ENCODE results near the gene CADM2. TPM values are rescaled to one million over a fixed set of nuclear protein-coding genes. Genes with fewer than 3 reads are reported as not detected.

Gene CADM2
- total and polyA plus RNA-seq, 2 experiments from 2014 or later: 13.3 to 47.5 TPM

DNA sequence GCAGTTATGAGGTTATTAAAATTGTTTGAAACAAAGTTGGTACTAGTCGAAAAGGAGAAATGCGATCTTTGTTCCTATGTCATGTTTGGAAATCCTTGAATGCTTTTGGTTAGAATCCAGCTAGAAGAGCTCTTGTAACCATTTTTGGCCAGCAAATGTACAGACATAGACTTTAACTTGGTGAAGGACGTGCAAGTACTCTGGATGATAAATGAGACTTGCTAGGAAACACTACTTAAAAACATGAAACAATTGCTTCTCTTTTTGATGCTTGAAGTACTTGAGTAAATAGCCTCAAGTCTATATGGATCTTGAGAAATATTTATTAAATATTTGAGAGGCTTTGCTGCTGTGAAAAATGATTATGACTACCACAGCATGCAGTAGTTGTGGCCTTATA, 95.8 kb downstream of the CADM2 start:
- Mint-ChIP-seq H3K36me3 (ENCODE audit: low read depth) (peaks cover 3% of the 10 kb centered on the region), H3K4me1 (peaks cover 30% of the 10 kb centered on the region; the same call in 2 of the 3 replicates), H3K27ac (no peak overlapping the region), H3K4me3 (no peak overlapping the region), H3K9me3 (peaks cover 2% of the 10 kb centered on the region; the same call in 2 of the 3 replicates), H3K27me3 (ENCODE audit: insufficient read depth, low read depth, poor library complexity) (peaks cover 2% of the 10 kb centered on the region)
- TF ChIP-seq POLR2AphosphoS5 (IDR thresholded peaks at IDR 0.05; ENCODE audit: low read depth) (no peak), EZH2 (IDR thresholded peaks at IDR 0.05; ENCODE audit: low read depth, unreplicated experiment) (no peak), ZNF331 (CRISPR knock-in tag; IDR thresholded peaks at IDR 0.05; ENCODE audit: low read depth) (no peak), ZNF114 (CRISPR knock-in tag; IDR thresholded peaks at IDR 0.05) (no peak)
- TF ChIP-seq, protein P1, sequence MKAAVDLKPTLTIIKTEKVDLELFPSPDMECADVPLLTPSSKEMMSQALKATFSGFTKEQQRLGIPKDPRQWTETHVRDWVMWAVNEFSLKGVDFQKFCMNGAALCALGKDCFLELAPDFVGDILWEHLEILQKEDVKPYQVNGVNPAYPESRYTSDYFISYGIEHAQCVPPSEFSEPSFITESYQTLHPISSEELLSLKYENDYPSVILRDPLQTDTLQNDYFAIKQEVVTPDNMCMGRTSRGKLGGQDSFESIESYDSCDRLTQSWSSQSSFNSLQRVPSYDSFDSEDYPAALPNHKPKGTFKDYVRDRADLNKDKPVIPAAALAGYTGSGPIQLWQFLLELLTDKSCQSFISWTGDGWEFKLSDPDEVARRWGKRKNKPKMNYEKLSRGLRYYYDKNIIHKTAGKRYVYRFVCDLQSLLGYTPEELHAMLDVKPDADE (IDR thresholded peaks at IDR 0.05): no peak
- no peaks in the 10 kb centered on the region for H3K27me3 ChIP-seq (ENCODE audit: insufficient read depth)
- H3K9me2 ChIP-seq (ENCODE audit: insufficient read depth): no peaks in the 10 kb centered on the region
- H3K36me3 ChIP-seq (ENCODE audit: insufficient read depth): no peaks in the 10 kb centered on the region
- H3K79me2 ChIP-seq (replicated peaks; ENCODE audit: insufficient read depth): no peaks in the 10 kb centered on the region
- H2AFZ ChIP-seq: no peak overlapping the region
- H3F3A ChIP-seq (replicated peaks; ENCODE audit: low read depth): no peaks in the 10 kb centered on the region
- no peak for DNase-seq (ENCODE audit: low spot score)
- no peak overlapping the region for H3K4me2 ChIP-seq
- H3K4me3 ChIP-seq: no peak overlapping the region
- H3K4me1 ChIP-seq (ENCODE audit: insufficient read depth): peaks cover 17% of the 10 kb centered on the region; the same call in 1 of the 2 replicates
- H4K20me1 ChIP-seq (replicated peaks; ENCODE audit: insufficient read depth): no peaks in the 10 kb centered on the region
- H3K27ac ChIP-seq (ENCODE audit: low read depth): no peak overlapping the region
- ATAC-seq: no peak

DNA sequence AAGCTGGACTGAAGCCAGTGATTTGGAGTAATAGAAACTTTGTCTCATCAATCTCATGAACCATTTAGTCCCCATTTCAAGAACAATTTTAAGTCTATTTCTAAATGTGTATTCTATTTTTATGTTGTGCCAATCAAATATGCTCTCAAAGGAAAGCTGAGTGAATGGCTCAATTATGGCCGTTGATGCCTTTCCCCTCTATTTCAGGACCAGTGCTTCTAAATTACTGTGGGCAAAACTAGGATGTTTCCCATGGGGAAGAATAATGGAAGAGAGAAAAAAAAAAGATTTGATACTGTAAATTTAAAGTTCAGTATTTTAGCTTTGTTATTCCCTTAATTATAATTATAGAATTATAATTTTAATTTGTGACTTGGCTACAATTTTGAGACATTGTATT, 110.1 kb downstream of the CADM2 start:
- H3K4me1 Mint-ChIP-seq: peaks cover 14% of the 10 kb centered on the region
- TF ChIP-seq, protein P2, sequence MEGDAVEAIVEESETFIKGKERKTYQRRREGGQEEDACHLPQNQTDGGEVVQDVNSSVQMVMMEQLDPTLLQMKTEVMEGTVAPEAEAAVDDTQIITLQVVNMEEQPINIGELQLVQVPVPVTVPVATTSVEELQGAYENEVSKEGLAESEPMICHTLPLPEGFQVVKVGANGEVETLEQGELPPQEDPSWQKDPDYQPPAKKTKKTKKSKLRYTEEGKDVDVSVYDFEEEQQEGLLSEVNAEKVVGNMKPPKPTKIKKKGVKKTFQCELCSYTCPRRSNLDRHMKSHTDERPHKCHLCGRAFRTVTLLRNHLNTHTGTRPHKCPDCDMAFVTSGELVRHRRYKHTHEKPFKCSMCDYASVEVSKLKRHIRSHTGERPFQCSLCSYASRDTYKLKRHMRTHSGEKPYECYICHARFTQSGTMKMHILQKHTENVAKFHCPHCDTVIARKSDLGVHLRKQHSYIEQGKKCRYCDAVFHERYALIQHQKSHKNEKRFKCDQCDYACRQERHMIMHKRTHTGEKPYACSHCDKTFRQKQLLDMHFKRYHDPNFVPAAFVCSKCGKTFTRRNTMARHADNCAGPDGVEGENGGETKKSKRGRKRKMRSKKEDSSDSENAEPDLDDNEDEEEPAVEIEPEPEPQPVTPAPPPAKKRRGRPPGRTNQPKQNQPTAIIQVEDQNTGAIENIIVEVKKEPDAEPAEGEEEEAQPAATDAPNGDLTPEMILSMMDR (conservative IDR thresholded peaks at IDR 0.05; ENCODE audit: low read depth in 2 of 2): no peak
- TF ChIP-seq EZH2 (IDR thresholded peaks at IDR 0.05; ENCODE audit: low read depth, unreplicated experiment): no peak
- TF ChIP-seq, protein P3, sequence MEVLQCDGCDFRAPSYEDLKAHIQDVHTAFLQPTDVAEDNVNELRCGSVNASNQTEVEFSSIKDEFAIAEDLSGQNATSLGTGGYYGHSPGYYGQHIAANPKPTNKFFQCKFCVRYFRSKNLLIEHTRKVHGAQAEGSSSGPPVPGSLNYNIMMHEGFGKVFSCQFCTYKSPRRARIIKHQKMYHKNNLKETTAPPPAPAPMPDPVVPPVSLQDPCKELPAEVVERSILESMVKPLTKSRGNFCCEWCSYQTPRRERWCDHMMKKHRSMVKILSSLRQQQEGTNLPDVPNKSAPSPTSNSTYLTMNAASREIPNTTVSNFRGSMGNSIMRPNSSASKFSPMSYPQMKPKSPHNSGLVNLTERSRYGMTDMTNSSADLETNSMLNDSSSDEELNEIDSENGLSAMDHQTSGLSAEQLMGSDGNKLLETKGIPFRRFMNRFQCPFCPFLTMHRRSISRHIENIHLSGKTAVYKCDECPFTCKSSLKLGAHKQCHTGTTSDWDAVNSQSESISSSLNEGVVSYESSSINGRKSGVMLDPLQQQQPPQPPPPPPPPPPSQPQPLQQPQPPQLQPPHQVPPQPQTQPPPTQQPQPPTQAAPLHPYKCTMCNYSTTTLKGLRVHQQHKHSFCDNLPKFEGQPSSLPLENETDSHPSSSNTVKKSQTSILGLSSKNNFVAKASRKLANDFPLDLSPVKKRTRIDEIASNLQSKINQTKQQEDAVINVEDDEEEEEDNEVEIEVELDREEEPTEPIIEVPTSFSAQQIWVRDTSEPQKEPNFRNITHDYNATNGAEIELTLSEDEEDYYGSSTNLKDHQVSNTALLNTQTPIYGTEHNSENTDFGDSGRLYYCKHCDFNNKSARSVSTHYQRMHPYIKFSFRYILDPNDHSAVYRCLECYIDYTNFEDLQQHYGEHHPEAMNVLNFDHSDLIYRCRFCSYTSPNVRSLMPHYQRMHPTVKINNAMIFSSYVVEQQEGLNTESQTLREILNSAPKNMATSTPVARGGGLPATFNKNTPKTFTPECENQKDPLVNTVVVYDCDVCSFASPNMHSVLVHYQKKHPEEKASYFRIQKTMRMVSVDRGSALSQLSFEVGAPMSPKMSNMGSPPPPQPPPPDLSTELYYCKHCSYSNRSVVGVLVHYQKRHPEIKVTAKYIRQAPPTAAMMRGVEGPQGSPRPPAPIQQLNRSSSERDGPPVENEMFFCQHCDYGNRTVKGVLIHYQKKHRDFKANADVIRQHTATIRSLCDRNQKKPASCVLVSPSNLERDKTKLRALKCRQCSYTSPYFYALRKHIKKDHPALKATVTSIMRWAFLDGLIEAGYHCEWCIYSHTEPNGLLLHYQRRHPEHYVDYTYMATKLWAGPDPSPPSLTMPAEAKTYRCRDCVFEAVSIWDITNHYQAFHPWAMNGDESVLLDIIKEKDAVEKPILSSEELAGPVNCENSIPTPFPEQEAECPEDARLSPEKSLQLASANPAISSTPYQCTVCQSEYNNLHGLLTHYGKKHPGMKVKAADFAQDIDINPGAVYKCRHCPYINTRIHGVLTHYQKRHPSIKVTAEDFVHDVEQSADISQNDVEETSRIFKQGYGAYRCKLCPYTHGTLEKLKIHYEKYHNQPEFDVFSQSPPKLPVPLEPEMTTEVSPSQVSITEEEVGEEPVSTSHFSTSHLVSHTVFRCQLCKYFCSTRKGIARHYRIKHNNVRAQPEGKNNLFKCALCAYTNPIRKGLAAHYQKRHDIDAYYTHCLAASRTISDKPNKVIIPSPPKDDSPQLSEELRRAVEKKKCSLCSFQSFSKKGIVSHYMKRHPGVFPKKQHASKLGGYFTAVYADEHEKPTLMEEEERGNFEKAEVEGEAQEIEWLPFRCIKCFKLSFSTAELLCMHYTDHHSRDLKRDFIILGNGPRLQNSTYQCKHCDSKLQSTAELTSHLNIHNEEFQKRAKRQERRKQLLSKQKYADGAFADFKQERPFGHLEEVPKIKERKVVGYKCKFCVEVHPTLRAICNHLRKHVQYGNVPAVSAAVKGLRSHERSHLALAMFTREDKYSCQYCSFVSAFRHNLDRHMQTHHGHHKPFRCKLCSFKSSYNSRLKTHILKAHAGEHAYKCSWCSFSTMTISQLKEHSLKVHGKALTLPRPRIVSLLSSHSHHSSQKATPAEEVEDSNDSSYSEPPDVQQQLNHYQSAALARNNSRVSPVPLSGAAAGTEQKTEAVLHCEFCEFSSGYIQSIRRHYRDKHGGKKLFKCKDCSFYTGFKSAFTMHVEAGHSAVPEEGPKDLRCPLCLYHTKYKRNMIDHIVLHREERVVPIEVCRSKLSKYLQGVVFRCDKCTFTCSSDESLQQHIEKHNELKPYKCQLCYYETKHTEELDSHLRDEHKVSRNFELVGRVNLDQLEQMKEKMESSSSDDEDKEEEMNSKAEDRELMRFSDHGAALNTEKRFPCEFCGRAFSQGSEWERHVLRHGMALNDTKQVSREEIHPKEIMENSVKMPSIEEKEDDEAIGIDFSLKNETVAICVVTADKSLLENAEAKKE (CRISPR knock-in tag; IDR thresholded peaks at IDR 0.05): no peak
- TF ChIP-seq, protein P4, sequence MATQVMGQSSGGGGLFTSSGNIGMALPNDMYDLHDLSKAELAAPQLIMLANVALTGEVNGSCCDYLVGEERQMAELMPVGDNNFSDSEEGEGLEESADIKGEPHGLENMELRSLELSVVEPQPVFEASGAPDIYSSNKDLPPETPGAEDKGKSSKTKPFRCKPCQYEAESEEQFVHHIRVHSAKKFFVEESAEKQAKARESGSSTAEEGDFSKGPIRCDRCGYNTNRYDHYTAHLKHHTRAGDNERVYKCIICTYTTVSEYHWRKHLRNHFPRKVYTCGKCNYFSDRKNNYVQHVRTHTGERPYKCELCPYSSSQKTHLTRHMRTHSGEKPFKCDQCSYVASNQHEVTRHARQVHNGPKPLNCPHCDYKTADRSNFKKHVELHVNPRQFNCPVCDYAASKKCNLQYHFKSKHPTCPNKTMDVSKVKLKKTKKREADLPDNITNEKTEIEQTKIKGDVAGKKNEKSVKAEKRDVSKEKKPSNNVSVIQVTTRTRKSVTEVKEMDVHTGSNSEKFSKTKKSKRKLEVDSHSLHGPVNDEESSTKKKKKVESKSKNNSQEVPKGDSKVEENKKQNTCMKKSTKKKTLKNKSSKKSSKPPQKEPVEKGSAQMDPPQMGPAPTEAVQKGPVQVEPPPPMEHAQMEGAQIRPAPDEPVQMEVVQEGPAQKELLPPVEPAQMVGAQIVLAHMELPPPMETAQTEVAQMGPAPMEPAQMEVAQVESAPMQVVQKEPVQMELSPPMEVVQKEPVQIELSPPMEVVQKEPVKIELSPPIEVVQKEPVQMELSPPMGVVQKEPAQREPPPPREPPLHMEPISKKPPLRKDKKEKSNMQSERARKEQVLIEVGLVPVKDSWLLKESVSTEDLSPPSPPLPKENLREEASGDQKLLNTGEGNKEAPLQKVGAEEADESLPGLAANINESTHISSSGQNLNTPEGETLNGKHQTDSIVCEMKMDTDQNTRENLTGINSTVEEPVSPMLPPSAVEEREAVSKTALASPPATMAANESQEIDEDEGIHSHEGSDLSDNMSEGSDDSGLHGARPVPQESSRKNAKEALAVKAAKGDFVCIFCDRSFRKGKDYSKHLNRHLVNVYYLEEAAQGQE (IDR thresholded peaks at IDR 0.05; ENCODE audit: unreplicated experiment): no peak
- TF ChIP-seq CREB1 (CRISPR knock-in tag; IDR thresholded peaks at IDR 0.05; ENCODE audit: low read depth): no peak
- TF ChIP-seq STAT1 (IDR thresholded peaks at IDR 0.05; ENCODE audit: unreplicated experiment): no peak

More for the DNA sequence above, 110.1 kb downstream of the CADM2 start:
- Mint-ChIP-seq H3K9me3 (no peaks in the 10 kb centered on the region), H3K36me3 (ENCODE audit: low read depth) (no peaks in the 10 kb centered on the region), H3K27ac (no peak overlapping the region), H3K4me3 (no peak overlapping the region), H3K27me3 (ENCODE audit: insufficient read depth, low read depth, poor library complexity) (no peaks in the 10 kb centered on the region)
- Histone ChIP-seq H3K79me2 (replicated peaks; ENCODE audit: insufficient read depth) (no peaks in the 10 kb centered on the region), H3K9me2 (ENCODE audit: insufficient read depth) (no peaks in the 10 kb centered on the region), H3K4me1 (ENCODE audit: insufficient read depth) (no peaks in the 10 kb centered on the region), H4K20me1 (replicated peaks; ENCODE audit: insufficient read depth) (no peaks in the 10 kb centered on the region), H3K4me3 (no peak overlapping the region), H3F3A (replicated peaks; ENCODE audit: low read depth) (no peaks in the 10 kb centered on the region), H3K27me3 (ENCODE audit: insufficient read depth) (no peaks in the 10 kb centered on the region), H3K36me3 (ENCODE audit: insufficient read depth) (no peaks in the 10 kb centered on the region), H3K27ac (ENCODE audit: low read depth) (no peak overlapping the region), H3K4me2 (no peak overlapping the region), H2AFZ (no peak overlapping the region)
- ATAC-seq (no peak), DNase-seq (ENCODE audit: low spot score) (no peak)
